ENCODE results near the gene PDE6B.

- TF ChIP-seq GTF2F1 (IDR thresholded peaks at IDR 0.05; ENCODE audit: low read length) (no peak), ATF3 (CRISPR knock-in tag; IDR thresholded peaks at IDR 0.05) (no peak), PAF1 (CRISPR knock-in tag; IDR thresholded peaks at IDR 0.05) (no peak), CTCF (CRISPR knock-in tag; IDR thresholded peaks at IDR 0.05) (no peak), HOXA5 (CRISPR knock-in tag; IDR thresholded peaks at IDR 0.05) (no peak), POLR2AphosphoS5 (IDR thresholded peaks at IDR 0.05; ENCODE audit: low read depth, low read length) (no peak), POLR2A (IDR thresholded peaks at IDR 0.05; ENCODE audit: insufficient read depth in 1 of 2, low read depth in 2 of 2, low read length in 2 of 2) (no peak), SP5 (CRISPR knock-in tag; IDR thresholded peaks at IDR 0.05; ENCODE audit: borderline replicate concordance, low read depth) (no peak), ZNF501 (CRISPR knock-in tag; IDR thresholded peaks at IDR 0.05) (no peak), PRPF4 (IDR thresholded peaks at IDR 0.05; ENCODE audit: low read depth, low read length, poor library complexity, severe bottlenecking) (no peak), HMG20B (CRISPR knock-in tag; conservative IDR thresholded peaks at IDR 0.05) (no peak), ZFP41 (CRISPR knock-in tag; IDR thresholded peaks at IDR 0.05; ENCODE audit: borderline replicate concordance) (no peak), ZBTB26 (CRISPR knock-in tag; IDR thresholded peaks at IDR 0.05; ENCODE audit: borderline replicate concordance) (no peak), BRD4 (CRISPR knock-in tag; IDR thresholded peaks at IDR 0.05) (no peak)
Observed at GRCh38 chr4:576991-577498, 48.3 kb upstream of the PDE6B start.
